ENCODE results near the gene FNBP1L. TPM values are rescaled to one million over a fixed set of nuclear protein-coding genes. Genes with fewer than 3 reads are reported as not detected.
"Not testable (repeated sequence)": the region's sequence is repeated elsewhere in the genome, so short reads cannot be mapped to it uniquely, and the experiment has no call there.

Gene FNBP1L
- total RNA-seq, 8 experiments from 2014 or later, result 4.8 to 189 (median 125) TPM

DNA sequence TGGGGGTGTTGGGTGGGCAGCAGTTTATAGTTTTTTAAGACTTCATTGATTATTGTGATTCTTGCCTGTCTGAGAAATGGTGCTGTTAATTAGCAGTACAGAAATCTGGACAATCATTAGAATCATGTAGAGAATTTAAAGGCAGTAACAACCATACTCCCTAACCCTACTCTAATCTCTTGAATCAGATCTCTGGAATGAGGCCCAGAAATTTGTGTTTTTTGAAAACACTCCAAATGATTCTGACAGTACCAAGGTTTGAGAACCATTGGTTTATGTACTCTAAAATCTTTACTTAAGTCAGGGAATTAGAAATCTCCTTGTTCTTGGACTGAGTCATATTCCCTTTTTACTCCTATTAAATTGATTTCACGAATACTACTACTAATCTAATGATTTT, 24.0 kb downstream of the FNBP1L start:
- WGBS, 10 experiments, result 40 to 100% (median 100%) methylated on average over 1 of the region's 1 CpG; no CpG with 5 or more reads in 2 of the 10 experiments
- H3K4me3 ChIP-seq, result no peak overlapping the region
- ATAC-seq (replicated peaks in 6 of 8), result no peak
- H3K27ac ChIP-seq, result no peak overlapping the region
- H3K4me1 ChIP-seq (replicated peaks in 1 of 2), result no peaks in the 10 kb centered on the region
- in situ Hi-C loops (cut with MboI; ENCODE audit: low pct_unique_long_range_greater_than_20kb in 2 of 9, low sequenced_read_pairs in 9 of 9, unreplicated experiment in 9 of 9), result loop anchor here in 2 of 9 experiments (25.0 kb wide), 2 partner anchors 115 to 140 kb away; no protein-coding TSS in a partner anchor

DNA sequence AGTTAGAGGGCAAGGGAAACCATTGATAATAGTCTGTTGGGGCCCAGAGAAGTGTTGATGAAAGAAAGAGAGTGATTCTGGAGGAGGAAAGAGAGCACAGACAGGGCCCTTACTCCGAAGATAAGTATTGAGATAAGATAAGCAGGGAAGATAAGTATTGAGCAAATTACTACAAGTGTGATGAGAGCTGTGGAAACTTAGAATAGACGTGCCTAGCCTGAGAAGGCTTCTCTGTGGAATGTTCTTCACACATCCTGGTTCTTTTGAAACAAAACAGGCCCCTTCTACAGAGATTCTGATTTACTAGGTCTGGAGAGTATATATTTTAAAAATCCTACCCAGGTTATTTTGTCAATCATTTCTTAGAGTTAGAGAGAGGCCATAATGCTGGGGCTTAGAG, 26.4 kb downstream of the FNBP1L start:
- WGBS, 10 experiments, result 33 to 100% (median 90%) methylated on average over 1 to 2 of the region's 2 CpGs; no CpG with 5 or more reads in 3 of the 10 experiments
- in situ Hi-C loops (cut with MboI; ENCODE audit: low pct_unique_long_range_greater_than_20kb in 2 of 9, low sequenced_read_pairs in 9 of 9, unreplicated experiment in 9 of 9), result loop anchor here in 2 of 9 experiments (25.0 kb wide), 2 partner anchors 113 to 138 kb away; no protein-coding TSS in a partner anchor
- Histone ChIP-seq H3K27ac (no peak overlapping the region), H3K4me1 (replicated peaks in 1 of 2) (no peaks in the 10 kb centered on the region), H3K4me3 (no peak overlapping the region)
- ATAC-seq (replicated peaks in 6 of 8), result no peak

DNA sequence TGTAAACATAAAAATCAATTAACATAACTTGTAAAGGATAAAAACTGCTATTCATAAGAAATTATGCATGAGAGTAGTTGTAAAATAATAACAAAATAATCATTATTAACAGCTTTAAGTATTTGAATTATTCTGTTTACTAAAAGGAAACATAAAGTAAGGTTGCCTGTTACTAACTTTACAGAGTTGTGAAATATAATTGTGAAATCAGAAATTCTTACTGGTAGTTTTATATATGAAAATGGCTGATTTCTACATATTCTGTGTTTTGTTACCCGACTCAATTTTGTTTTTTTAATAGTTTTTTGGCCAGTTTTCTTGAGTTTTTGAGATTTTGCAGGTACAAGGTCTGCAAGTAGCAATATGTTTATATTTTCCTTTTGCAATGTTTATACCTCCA, 27.8 kb downstream of the FNBP1L start:
- H3K4me1 ChIP-seq (replicated peaks in 1 of 2), result no peaks in the 10 kb centered on the region
- no peak overlapping the region for H3K27ac ChIP-seq
- WGBS, 10 experiments, result 59 to 100% (median 83%) methylated on average over 1 of the region's 1 CpG; no CpG with 5 or more reads in 2 of the 10 experiments
- ATAC-seq (replicated peaks in 6 of 8), result no peak
- no peak overlapping the region for H3K4me3 ChIP-seq
- in situ Hi-C loops (cut with MboI; ENCODE audit: low pct_unique_long_range_greater_than_20kb in 2 of 9, low sequenced_read_pairs in 9 of 9, unreplicated experiment in 9 of 9), result no loop called here

DNA sequence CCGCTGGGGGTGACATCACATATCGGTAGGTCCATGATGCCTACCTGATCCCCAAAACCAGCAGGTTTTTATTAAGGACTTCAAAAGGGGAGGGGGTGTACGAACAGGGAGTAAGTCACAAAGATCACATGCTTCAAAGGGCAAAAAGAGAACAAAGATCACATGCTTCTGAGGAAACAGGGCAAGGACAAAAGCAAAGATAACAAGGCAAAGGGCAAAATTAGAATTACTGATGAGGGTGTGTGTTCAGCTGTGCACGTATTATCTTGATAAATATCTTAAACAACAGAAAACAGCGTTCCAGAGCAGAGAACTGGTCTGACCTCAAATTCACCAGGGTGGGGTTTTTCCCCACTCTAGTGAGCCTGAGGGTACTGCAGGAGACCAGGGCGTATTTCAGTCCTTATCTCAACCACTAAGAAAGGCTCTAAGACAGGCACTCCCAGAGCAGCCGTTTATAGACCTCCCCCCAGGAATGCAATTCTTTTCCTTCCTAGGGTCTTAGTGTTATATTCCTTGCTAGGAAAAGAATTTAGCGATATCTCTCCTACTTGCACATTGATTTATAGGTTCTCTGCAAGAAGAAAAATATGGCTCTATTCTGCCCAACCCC, 31.3 kb downstream of the FNBP1L start:
- in situ Hi-C loops (cut with MboI; ENCODE audit: low pct_unique_long_range_greater_than_20kb in 2 of 9, low sequenced_read_pairs in 9 of 9, unreplicated experiment in 9 of 9); H3K27ac ChIP-seq; H3K4me3 ChIP-seq; H3K4me1 ChIP-seq (replicated peaks in 1 of 2); ATAC-seq (replicated peaks in 6 of 8): not testable (repeated sequence)
- WGBS, 10 experiments, result 45 to 100% (median 82%) methylated on average over 1 to 8 of the region's 8 CpGs

DNA sequence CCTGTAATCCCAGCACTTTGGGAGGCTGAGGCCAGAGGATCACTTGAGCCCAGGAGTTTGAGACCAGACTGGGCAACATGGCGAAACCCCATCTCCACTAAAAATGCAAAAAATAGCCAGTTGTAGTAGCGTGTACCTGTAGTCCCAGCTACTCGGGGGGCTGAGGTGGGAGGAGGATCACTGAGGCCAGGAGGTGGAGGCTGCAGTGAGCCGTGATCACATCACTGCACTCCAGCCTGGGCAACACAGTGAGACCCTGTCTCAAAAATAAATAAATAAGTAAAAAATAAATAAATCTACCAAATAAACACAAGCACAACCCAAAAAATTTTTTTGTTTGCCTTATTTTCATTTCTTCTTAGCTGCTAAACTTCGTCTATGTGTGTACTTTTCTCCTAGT, 34.0 kb downstream of the FNBP1L start:
- in situ Hi-C loops (cut with MboI; ENCODE audit: low pct_unique_long_range_greater_than_20kb in 2 of 9, low sequenced_read_pairs in 9 of 9, unreplicated experiment in 9 of 9), result loop anchor here in 2 of 9 experiments (10.0 kb wide), 1 partner anchor 387 kb away; no protein-coding TSS in a partner anchor
- not testable (repeated sequence) for H3K4me3 ChIP-seq; H3K27ac ChIP-seq; ATAC-seq (replicated peaks in 6 of 8); H3K4me1 ChIP-seq (replicated peaks in 1 of 2)
- WGBS, 10 experiments, result 91 to 100% (median 98%) methylated on average over 1 to 5 of the region's 5 CpGs

DNA sequence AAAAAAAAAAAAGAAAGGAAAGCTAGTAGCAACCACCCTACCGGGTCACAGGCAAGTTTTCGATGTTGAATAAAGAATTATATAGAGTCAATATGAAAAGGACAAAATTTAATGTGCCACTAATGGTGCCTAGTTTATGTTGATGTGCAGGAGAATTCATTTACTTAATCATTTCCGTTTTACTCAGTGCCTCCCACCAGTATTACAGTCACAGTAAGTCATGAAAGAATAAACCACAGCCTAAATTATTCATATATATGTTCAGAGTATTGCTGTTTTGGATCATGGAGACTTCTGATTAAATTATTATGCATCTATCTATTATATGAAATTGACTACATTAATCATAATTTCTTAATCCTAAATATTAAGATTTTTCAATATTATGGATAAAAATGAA, 35.3 kb downstream of the FNBP1L start:
- ATAC-seq (replicated peaks in 6 of 8), result no peak
- no peak overlapping the region for H3K4me3 ChIP-seq
- no peaks in the 10 kb centered on the region for H3K4me1 ChIP-seq (replicated peaks in 1 of 2)
- H3K27ac ChIP-seq, result no peak overlapping the region
- WGBS, 10 experiments, result 16 to 100% (median 85%) methylated on average over 1 to 3 of the region's 3 CpGs
- in situ Hi-C loops (cut with MboI; ENCODE audit: low pct_unique_long_range_greater_than_20kb in 2 of 9, low sequenced_read_pairs in 9 of 9, unreplicated experiment in 9 of 9), result loop anchor here in 2 of 9 experiments (10.0 kb wide), 1 partner anchor 388 kb away; no protein-coding TSS in a partner anchor

DNA sequence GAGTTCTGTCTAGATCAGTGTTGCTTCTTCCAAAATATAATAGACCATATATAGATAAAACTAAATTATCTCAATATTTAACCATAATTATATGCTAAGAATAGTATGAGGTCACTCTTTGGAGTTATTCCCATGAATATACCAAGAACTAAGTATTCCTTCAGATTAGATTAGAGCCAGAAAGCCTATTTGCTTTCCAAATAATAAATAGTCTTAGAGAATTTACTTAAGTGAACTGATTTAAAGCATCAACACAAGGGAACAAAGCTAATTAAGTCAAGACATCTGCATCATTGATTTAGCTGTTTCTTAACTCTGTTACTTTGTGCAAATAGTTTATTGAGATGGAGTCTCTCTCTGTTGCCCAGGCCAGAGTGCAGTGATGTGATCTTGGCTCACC, 35.7 kb downstream of the FNBP1L start:
- in situ Hi-C loops (cut with MboI; ENCODE audit: low pct_unique_long_range_greater_than_20kb in 2 of 9, low sequenced_read_pairs in 9 of 9, unreplicated experiment in 9 of 9), result loop anchor here in 2 of 9 experiments (10.0 kb wide), 1 partner anchor 389 kb away; no protein-coding TSS in a partner anchor
- no peak for ATAC-seq (replicated peaks in 6 of 8)
- Histone ChIP-seq H3K4me1 (replicated peaks in 1 of 2) (no peaks in the 10 kb centered on the region), H3K4me3 (no peak overlapping the region), H3K27ac (no peak overlapping the region)

DNA sequence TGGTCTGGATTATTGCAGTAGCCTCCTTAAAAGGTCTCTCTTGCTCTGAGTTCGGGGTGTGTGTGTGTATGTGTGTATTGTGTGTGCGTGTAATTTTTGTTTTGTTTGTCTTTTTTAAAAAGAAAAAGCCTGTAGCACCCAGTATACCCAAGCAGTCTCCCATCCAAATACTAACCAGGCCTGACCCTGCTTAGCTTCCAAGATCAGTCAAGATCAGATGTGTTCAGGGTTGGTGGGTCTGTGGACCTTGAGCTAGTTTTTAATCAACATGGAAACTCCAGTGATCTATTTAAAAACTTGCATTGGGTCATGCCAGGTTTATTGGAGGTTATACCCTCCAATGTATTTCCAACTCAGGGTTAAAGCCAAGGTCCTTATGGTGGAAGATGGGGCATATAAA, 40.3 kb downstream of the FNBP1L start:
- Histone ChIP-seq H3K4me1 (replicated peaks in 1 of 2) (no peaks in the 10 kb centered on the region), H3K27ac (no peak overlapping the region), H3K4me3 (no peak overlapping the region)
- WGBS, 10 experiments, result 71 to 100% (median 94%) methylated on average over 1 to 2 of the region's 2 CpGs; no CpG with 5 or more reads in 4 of the 10 experiments
- in situ Hi-C loops (cut with MboI; ENCODE audit: low pct_unique_long_range_greater_than_20kb in 2 of 9, low sequenced_read_pairs in 9 of 9, unreplicated experiment in 9 of 9), result loop anchor here in 2 of 9 experiments (10.0 kb wide), 1 partner anchor 393 kb away; no protein-coding TSS in a partner anchor
- no peak for ATAC-seq (replicated peaks in 6 of 8)

DNA sequence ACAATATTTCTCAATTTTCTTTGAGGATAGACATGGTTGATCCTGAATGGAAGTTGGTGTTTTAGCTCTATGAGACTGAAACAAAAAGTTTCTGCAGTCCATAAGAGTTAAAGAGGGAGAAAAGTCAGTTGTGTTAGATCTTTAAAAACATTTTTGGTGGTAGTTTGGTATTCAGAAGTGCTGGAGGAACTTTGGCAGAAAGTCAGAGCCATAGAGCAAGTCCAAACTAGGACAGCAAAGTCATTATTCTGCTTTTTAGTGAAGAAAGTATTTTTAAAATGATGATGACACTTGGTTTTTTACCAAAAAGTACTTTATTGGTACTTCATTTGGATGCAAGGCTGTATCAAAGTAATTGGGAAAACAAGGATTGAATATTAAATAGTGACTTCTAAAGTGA, 41.8 kb downstream of the FNBP1L start:
- ATAC-seq (replicated peaks in 6 of 8), result no peak
- Histone ChIP-seq H3K4me1 (replicated peaks in 1 of 2) (no peaks in the 10 kb centered on the region), H3K4me3 (no peak overlapping the region), H3K27ac (no peak overlapping the region)
- in situ Hi-C loops (cut with MboI; ENCODE audit: low pct_unique_long_range_greater_than_20kb in 2 of 9, low sequenced_read_pairs in 9 of 9, unreplicated experiment in 9 of 9), result loop anchor here in 2 of 9 experiments (10.0 kb wide), 1 partner anchor 395 kb away; no protein-coding TSS in a partner anchor

DNA sequence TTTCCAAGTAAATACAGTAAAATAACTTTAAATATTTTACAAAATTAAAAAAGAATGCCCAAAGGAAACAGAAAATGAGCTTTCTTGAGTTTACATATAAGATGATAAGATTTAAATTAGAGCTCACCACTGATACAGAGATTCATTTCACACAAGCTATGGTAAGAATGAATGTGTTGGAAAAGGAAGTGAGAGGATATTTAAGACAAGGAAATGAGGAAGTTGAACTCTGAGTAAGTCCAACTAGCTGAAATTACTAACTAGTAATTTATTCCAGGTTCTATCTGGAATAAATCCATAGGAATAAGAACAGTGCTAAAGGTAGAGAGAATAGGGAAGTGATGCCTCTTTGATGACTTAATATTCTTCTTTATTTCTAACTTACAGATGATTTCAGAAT, 42.4 kb downstream of the FNBP1L start:
- no peak for ATAC-seq (replicated peaks in 6 of 8)
- in situ Hi-C loops (cut with MboI; ENCODE audit: low pct_unique_long_range_greater_than_20kb in 2 of 9, low sequenced_read_pairs in 9 of 9, unreplicated experiment in 9 of 9), result no loop called here
- H3K27ac ChIP-seq, result no peak overlapping the region
- no peaks in the 10 kb centered on the region for H3K4me1 ChIP-seq (replicated peaks in 1 of 2)
- no peak overlapping the region for H3K4me3 ChIP-seq

DNA sequence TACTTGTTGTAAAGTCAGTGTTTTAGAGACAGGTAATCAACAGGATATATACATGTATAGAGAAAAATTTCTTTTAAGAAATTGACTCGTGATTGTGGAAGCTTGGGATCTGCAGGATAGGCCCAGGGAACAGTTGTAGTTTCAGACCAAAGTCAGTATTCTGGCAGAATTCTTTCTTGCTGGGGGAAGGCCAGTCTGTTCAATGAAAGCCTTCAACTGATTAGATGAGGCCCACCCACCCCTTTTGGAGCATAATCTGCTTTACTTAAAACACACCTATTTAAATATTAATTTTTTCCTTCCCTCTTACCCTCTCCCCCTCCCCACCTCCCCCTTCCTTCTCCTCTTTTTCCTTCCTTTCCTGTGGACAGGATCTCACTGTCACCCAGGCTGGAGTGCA, 48.0 kb downstream of the FNBP1L start:
- Histone ChIP-seq H3K4me1 (replicated peaks in 1 of 2) (no peaks in the 10 kb centered on the region), H3K4me3 (no peak overlapping the region), H3K27ac (no peak overlapping the region)
- 71 to 100% (median 100%) methylated on average over 1 of the region's 1 CpG; no CpG with 5 or more reads in 3 of the 10 experiments for WGBS, 10 experiments
- no peak for ATAC-seq (replicated peaks in 6 of 8)
- in situ Hi-C loops (cut with MboI; ENCODE audit: low pct_unique_long_range_greater_than_20kb in 2 of 9, low sequenced_read_pairs in 9 of 9, unreplicated experiment in 9 of 9), result no loop called here

DNA sequence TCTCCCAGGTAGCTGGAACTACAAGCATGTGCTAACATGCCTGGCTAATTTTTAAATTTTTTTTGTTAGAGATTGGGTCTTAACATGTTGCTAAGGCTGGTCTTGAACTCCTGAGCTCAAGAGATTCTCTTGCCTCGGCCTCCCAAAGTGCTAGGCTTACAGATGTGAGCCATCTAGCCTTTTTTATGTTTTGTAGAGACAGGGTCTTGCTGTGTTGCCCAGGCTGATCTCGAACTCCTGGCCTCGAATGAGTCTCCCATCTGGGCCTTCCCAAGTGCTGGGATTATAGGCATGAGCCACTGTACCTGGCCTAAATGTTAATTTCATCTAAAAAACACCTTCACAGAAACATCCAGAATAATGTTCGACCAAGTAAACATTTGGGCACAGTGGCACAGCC, 48.6 kb downstream of the FNBP1L start:
- Histone ChIP-seq H3K4me3 (no peak overlapping the region), H3K4me1 (replicated peaks in 1 of 2) (no peaks in the 10 kb centered on the region), H3K27ac (no peak overlapping the region)
- no peak for ATAC-seq (replicated peaks in 6 of 8)
- 83 to 100% (median 100%) methylated on average over 1 to 4 of the region's 4 CpGs; no CpG with 5 or more reads in 4 of the 10 experiments for WGBS, 10 experiments
- in situ Hi-C loops (cut with MboI; ENCODE audit: low pct_unique_long_range_greater_than_20kb in 2 of 9, low sequenced_read_pairs in 9 of 9, unreplicated experiment in 9 of 9), result no loop called here

DNA sequence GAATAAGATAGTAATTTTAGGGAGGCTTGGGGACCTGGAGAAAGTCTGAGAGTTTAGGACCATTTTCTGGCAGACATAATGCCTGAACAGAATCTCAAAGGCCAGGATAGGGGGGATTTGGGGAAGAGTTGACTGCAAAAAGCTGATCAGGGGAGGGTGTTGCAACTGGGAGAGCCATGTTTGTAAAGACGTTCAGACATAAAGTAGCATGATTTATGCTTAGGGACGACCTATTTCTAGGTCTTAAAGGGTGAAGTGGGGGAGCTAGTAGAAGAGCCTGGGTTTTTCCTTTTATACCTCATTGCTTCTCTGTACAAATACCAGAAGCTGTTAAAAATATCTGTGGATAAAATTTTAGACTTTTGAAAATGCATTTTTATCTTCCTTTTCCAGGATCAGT, 51.2 kb downstream of the FNBP1L start:
- no peak overlapping the region for H3K4me3 ChIP-seq
- no peak overlapping the region for H3K27ac ChIP-seq
- in situ Hi-C loops (cut with MboI; ENCODE audit: low pct_unique_long_range_greater_than_20kb in 2 of 9, low sequenced_read_pairs in 9 of 9, unreplicated experiment in 9 of 9), result no loop called here
- 25 to 73% (median 61%) methylated on average over 2 of the region's 2 CpGs; no CpG with 5 or more reads in 3 of the 10 experiments for WGBS, 10 experiments
- no peak for ATAC-seq (replicated peaks in 6 of 8)
- H3K4me1 ChIP-seq (replicated peaks in 1 of 2), result no peaks in the 10 kb centered on the region

DNA sequence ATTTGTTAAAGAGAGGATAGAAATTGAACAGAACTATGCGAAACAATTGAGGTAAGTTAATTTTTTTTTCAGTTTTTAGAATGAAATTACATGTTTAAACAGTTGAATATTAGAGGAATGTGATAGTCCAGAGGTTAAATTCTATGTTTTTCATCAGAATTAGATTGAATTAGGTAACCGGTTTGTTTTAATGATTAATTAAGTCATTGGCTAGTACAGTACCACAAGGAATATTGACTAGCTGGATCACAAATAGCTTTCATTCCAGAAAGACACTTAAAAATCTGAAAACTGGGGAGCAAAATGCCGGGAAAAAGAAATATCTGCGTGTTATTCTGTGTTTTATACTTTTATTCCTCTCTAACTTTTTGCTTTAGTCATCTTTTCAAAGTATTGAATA, 51.6 kb downstream of the FNBP1L start:
- ATAC-seq (replicated peaks in 6 of 8), result no peak
- Histone ChIP-seq H3K27ac (no peak overlapping the region), H3K4me3 (no peak overlapping the region), H3K4me1 (replicated peaks in 1 of 2) (no peaks in the 10 kb centered on the region)
- in situ Hi-C loops (cut with MboI; ENCODE audit: low pct_unique_long_range_greater_than_20kb in 2 of 9, low sequenced_read_pairs in 9 of 9, unreplicated experiment in 9 of 9), result no loop called here
- WGBS, 10 experiments, result 80 to 100% (median 95%) methylated on average over 4 of the region's 4 CpGs

All from motor neuron (in vitro differentiated cells).